ENCODE results near the gene COA7. TPM values are rescaled to one million over a fixed set of nuclear protein-coding genes. Genes with fewer than 3 reads are reported as not detected.

The COA7 gene
- total RNA-seq, 1 experiment from 2014 or later, result 20.7 TPM

DNA sequence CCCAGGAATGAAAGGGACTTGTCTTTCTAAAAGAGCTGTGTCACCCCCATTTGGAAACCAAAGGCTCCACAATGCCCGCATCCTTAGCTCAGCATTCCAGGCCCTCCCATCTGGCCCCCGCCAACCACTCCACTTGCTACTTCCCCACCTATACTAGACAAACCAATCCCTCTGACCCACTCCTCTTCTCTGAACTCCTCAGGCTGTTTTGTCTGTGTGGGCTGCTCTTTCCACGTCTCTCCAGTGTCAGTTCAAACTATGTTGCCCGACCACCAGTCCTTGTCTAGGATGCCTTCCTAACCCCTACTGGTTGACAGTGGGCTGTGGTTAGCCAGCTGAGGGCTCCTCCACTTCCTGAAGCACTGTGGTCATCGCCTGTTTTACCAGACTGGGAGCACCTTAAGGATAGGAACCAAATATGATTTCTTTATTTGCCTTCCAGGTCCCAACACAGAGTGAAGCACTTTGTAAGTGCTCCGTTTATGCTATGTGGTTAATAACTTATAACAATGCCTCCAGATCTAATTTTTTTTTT, 8.1 kb upstream of the COA7 start:
- no peaks in the 10 kb centered on the region for H4K20me1 ChIP-seq (ENCODE audit: insufficient read depth)
- no peaks in the 10 kb centered on the region for H3K9me2 ChIP-seq (ENCODE audit: insufficient read depth)
- H3K36me3 ChIP-seq (ENCODE audit: low read depth), result no peaks in the 10 kb centered on the region
- H2AFZ ChIP-seq, result no peak overlapping the region
- peaks cover 17% of the 10 kb centered on the region; the same call in 1 of the 2 replicates for H3F3A ChIP-seq (ENCODE audit: insufficient read depth, low read depth)
- no peaks in the 10 kb centered on the region for H3K79me2 ChIP-seq (ENCODE audit: low read depth)
- intact Hi-C loops (cut with micrococcal nuclease; ENCODE audit: unreplicated experiment), result no loop called here
- no peak for TF ChIP-seq EZH2 (IDR thresholded peaks at IDR 0.05; ENCODE audit: low read depth)
- TF ChIP-seq, protein P1, sequence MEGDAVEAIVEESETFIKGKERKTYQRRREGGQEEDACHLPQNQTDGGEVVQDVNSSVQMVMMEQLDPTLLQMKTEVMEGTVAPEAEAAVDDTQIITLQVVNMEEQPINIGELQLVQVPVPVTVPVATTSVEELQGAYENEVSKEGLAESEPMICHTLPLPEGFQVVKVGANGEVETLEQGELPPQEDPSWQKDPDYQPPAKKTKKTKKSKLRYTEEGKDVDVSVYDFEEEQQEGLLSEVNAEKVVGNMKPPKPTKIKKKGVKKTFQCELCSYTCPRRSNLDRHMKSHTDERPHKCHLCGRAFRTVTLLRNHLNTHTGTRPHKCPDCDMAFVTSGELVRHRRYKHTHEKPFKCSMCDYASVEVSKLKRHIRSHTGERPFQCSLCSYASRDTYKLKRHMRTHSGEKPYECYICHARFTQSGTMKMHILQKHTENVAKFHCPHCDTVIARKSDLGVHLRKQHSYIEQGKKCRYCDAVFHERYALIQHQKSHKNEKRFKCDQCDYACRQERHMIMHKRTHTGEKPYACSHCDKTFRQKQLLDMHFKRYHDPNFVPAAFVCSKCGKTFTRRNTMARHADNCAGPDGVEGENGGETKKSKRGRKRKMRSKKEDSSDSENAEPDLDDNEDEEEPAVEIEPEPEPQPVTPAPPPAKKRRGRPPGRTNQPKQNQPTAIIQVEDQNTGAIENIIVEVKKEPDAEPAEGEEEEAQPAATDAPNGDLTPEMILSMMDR (conservative IDR thresholded peaks at IDR 0.05), result no peak
- no peak for DNase-seq
- no peak overlapping the region for H3K27ac ChIP-seq
- ChIA-PET CTCF (no interaction called here), POLR2A (ENCODE audit: unreplicated experiment) (no interaction called here)
- no peaks in the 10 kb centered on the region for H3K9me3 ChIP-seq (ENCODE audit: insufficient read depth, low read depth)
- no peak overlapping the region for H3K4me3 ChIP-seq
- BruUV-seq (replicated peaks), result no TSS peak
- peak overlapping the region; percentile 63; the same call in 1 of the 2 replicates for H3K4me2 ChIP-seq
- H3K4me1 ChIP-seq (replicated peaks; ENCODE audit: insufficient read depth), result peaks cover 29% of the 10 kb centered on the region
- no peaks in the 10 kb centered on the region for H3K27me3 ChIP-seq (ENCODE audit: insufficient read depth, low read depth)

DNA sequence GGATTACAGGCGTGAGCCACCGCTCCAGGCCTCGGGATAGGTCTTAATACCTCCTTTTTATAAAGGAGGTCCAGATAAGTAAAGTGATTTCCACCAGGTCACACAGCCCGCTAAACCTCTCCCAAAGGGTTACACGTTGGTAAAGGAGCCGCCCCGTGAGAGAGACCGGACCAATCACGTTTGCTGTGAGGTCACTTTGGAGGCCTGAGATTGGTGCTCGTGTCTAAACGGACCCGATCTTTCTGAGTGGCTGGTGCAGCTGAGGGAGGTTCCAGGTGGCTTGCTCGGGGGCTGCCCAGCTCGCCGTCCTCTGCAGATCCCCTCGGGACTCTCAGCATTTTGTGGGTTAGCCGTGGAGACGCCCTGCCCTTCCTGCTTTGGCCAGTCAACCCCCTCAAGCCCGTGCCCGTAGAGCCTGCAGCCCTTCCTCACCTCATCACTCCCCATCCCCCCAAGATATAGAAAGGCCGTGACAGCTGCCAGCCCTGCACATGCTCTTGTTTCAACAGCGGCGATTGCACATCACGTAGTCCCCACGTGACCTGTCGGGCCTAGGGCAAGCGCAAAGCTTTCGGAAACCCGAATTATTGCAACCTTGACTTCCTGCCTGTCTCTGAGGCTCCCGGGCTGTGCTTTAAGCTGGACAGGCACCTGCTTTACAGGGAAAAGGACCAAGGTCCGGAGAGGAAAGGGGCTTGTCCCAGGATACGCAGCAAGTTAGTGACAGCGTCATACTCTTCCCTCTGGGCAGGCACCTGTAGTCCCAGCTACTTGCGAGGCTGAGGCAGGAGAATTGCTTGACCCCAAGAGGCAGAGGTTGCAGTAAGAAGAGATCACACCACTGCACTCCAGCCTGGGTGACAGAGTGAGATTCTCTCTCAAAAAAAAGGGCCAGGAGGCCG, 5.0 kb upstream of the COA7 start:
- Histone ChIP-seq H3K4me2 (peak overlapping the region; percentile 52; the same call in 1 of the 2 replicates), H3K9me3 (ENCODE audit: insufficient read depth, low read depth) (no peaks in the 10 kb centered on the region), H2AFZ (peak overlapping the region; percentile 59), H3F3A (ENCODE audit: insufficient read depth, low read depth) (peaks cover 13% of the 10 kb centered on the region), H3K9me2 (ENCODE audit: insufficient read depth) (no peaks in the 10 kb centered on the region), H3K4me3 (peak overlapping the region; percentile 46; the same call in 1 of the 2 replicates), H3K79me2 (ENCODE audit: low read depth) (no peaks in the 10 kb centered on the region), H3K27me3 (ENCODE audit: insufficient read depth, low read depth) (no peaks in the 10 kb centered on the region), H3K4me1 (replicated peaks; ENCODE audit: insufficient read depth) (peaks cover 30% of the 10 kb centered on the region), H3K27ac (no peak overlapping the region), H3K36me3 (ENCODE audit: low read depth) (no peaks in the 10 kb centered on the region), H4K20me1 (ENCODE audit: insufficient read depth) (no peaks in the 10 kb centered on the region)
- CTCF ChIA-PET, result interaction anchor here (0.5 kb wide), 1 partner anchor 473 kb away, joined by 6 read pairs; no protein-coding TSS in a partner anchor
- intact Hi-C loops (cut with micrococcal nuclease; ENCODE audit: unreplicated experiment), result loop anchor here (5.0 kb wide), 3 partner anchors 124 to 534 kb away; partner anchors contain the start of genes ECHDC2 and MAGOH
- BruUV-seq (replicated peaks), result no TSS peak
- peak; percentile 46 to 72 for DNase-seq
- POLR2A ChIA-PET (ENCODE audit: unreplicated experiment), result no interaction called here
- TF ChIP-seq, protein P1 (conservative IDR thresholded peaks at IDR 0.05), result no peak
- no peak for TF ChIP-seq EZH2 (IDR thresholded peaks at IDR 0.05; ENCODE audit: low read depth)

DNA sequence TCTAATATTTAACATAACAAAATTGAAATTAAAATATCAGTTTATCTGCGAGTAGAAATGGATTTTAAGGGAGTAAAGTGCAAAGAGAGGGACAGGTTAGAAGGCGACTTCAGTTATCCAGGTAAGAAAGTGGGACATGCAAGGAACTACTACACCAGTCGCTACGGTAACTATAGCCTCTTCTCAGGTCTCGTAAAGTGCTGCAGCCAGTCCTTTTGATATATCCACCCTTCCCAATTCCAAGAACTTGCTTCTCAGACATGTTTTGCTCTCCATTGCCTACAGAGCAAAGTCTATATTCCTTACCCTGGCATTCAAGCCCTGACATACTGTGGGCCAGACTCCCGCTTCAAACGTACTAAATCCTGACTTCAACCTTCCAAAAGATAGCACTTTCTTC, 2.5 kb downstream of the COA7 start:
- Histone ChIP-seq H3F3A (ENCODE audit: insufficient read depth, low read depth) (peaks cover 11% of the 10 kb centered on the region), H3K4me1 (replicated peaks; ENCODE audit: insufficient read depth) (peaks cover 11% of the 10 kb centered on the region), H3K79me2 (ENCODE audit: low read depth) (peaks cover 45% of the 10 kb centered on the region), H4K20me1 (ENCODE audit: insufficient read depth) (peaks cover 4% of the 10 kb centered on the region; the same call in 1 of the 2 replicates), H2AFZ (no peak overlapping the region), H3K4me2 (no peak overlapping the region), H3K27me3 (ENCODE audit: insufficient read depth, low read depth) (no peaks in the 10 kb centered on the region), H3K9me2 (ENCODE audit: insufficient read depth) (no peaks in the 10 kb centered on the region), H3K27ac (no peak overlapping the region), H3K9me3 (ENCODE audit: insufficient read depth, low read depth) (no peaks in the 10 kb centered on the region), H3K36me3 (ENCODE audit: low read depth) (0 out of 2 replicates have a peak, but pooled peaks cover 16% of the 10 kb centered on the region), H3K4me3 (no peak overlapping the region)
- no TSS peak for BruUV-seq (replicated peaks)
- TF ChIP-seq, protein P1 (conservative IDR thresholded peaks at IDR 0.05), result no peak
- no peak for TF ChIP-seq EZH2 (IDR thresholded peaks at IDR 0.05; ENCODE audit: low read depth)
- CTCF ChIA-PET, result interaction anchor here (1.1 kb wide), 1 partner anchor 491 kb away, joined by 3 read pairs; no protein-coding TSS in a partner anchor
- intact Hi-C loops (cut with micrococcal nuclease; ENCODE audit: unreplicated experiment), result no loop called here
- POLR2A ChIA-PET (ENCODE audit: unreplicated experiment), result no interaction called here
- DNase-seq, result no peak
